Duodenal mucosa (tissue), 2 donors: ENCODE data around the gene DZIP1.
"Not testable (repeated sequence)": the region's sequence is repeated elsewhere in the genome, so short reads cannot be mapped to it uniquely, and the experiment has no call there.

Source experiments
- H3K27ac ChIP-seq: one replicate; pipeline ENCODE4 v1.7.0; 2013; ENCODE audit warnings: low read depth, low read length
- H3K27me3 ChIP-seq, 2 donors: one replicate each; pipeline ENCODE4 v1.7.0; 2013; ENCODE audit warnings: low read length in 2 of 2, control low read depth in 1 of 2; ENCODE audit not compliant: insufficient read depth in 2 of 2, control insufficient read depth in 1 of 2
- H3K36me3 ChIP-seq, 2 donors: one replicate each; pipeline ENCODE4 v1.7.0; 2013; ENCODE audit warnings: low read length in 2 of 2, control low read depth in 1 of 2; ENCODE audit not compliant: insufficient read depth in 2 of 2, control insufficient read depth in 1 of 2
- H3K4me1 ChIP-seq, 2 donors: one replicate each; pipeline ENCODE4 v1.7.0; 2013; ENCODE audit warnings: low read length in 2 of 2, control low read depth in 1 of 2; ENCODE audit not compliant: insufficient read depth in 2 of 2, control insufficient read depth in 1 of 2
- H3K4me3 ChIP-seq, 2 donors: one replicate each; pipeline ENCODE4 v1.7.0; 2013; ENCODE audit warnings: low read length in 2 of 2, low read depth in 1 of 2
- H3K9ac ChIP-seq, 2 donors: one replicate each; pipeline ENCODE4 v1.7.0; 2013; ENCODE audit warnings: low read length in 2 of 2, low read depth in 1 of 2
- H3K9me3 ChIP-seq, 2 donors: one replicate each; pipeline ENCODE4 v1.7.0; 2013; ENCODE audit warnings: low read length in 2 of 2, control low read depth in 1 of 2; ENCODE audit not compliant: control insufficient read depth in 1 of 2

Gene DZIP1

GRCh38 chr13:95676105-95676761, 31.7 kb upstream of the DZIP1 start:
- Histone ChIP-seq H3K9me3 (peaks cover 6 to 9% of the 10 kb centered on the region in 2 donors), H3K4me1 (peaks cover 10 to 27% of the 10 kb centered on the region in 2 donors), H3K9ac (peak overlapping the region; percentile 93 to 99), H3K36me3 (no peaks in the 10 kb centered on the region), H3K27me3 (no peaks in the 10 kb centered on the region), H3K27ac (peak overlapping the region; percentile 93), H3K4me3 (peak overlapping the region; percentile 95)

- peaks cover 31 to 49% of the 10 kb centered on the region in 2 donors for H3K9me3 ChIP-seq
- peaks cover 0 to 14% of the 10 kb centered on the region in 2 donors for H3K4me1 ChIP-seq
- no peak overlapping the region for H3K27ac ChIP-seq
Observed at GRCh38 chr13:95671597-95671996, 27.1 kb upstream of the DZIP1 start.

GRCh38 chr13:95667235-95667634, 22.7 kb upstream of the DZIP1 start:
- H3K9me3 ChIP-seq, result peaks cover 43 to 57% of the 10 kb centered on the region in 2 donors
- not testable (repeated sequence) for H3K27me3 ChIP-seq, H3K4me1 ChIP-seq, H3K27ac ChIP-seq, H3K36me3 ChIP-seq, H3K9ac ChIP-seq, H3K4me3 ChIP-seq

More at GRCh38 chr13:95671597-95671996, 27.1 kb upstream of the DZIP1 start:
- H3K9ac ChIP-seq, result no peak overlapping the region
- no peaks in the 10 kb centered on the region for H3K27me3 ChIP-seq
- H3K36me3 ChIP-seq, result no peaks in the 10 kb centered on the region
- H3K4me3 ChIP-seq, result no peak overlapping the region

- no peak overlapping the region for H3K4me3 ChIP-seq
- H3K36me3 ChIP-seq, result no peaks in the 10 kb centered on the region
- H3K4me1 ChIP-seq, result no peaks in the 10 kb centered on the region
- H3K27me3 ChIP-seq, result no peaks in the 10 kb centered on the region
- no peak overlapping the region for H3K27ac ChIP-seq
- no peak overlapping the region for H3K9ac ChIP-seq
- peaks cover 3 to 9% of the 10 kb centered on the region in 2 donors for H3K9me3 ChIP-seq
Observed at GRCh38 chr13:95660981-95661581, 16.6 kb upstream of the DZIP1 start.

- Histone ChIP-seq H3K9me3 (no peaks in the 10 kb centered on the region), H3K27ac (no peak overlapping the region), H3K9ac (no peak overlapping the region), H3K27me3 (no peaks in the 10 kb centered on the region), H3K4me3 (no peak overlapping the region), H3K4me1 (no peaks in the 10 kb centered on the region), H3K36me3 (no peaks in the 10 kb centered on the region)
Observed at GRCh38 chr13:95659500-95659899, 15.0 kb upstream of the DZIP1 start.

- Histone ChIP-seq H3K4me1 (no peaks in the 10 kb centered on the region), H3K27ac (no peak overlapping the region), H3K27me3 (no peaks in the 10 kb centered on the region), H3K9ac (no peak overlapping the region), H3K9me3 (no peaks in the 10 kb centered on the region), H3K4me3 (no peak overlapping the region), H3K36me3 (no peaks in the 10 kb centered on the region)
Observed at GRCh38 chr13:95656386-95657015, 12.0 kb upstream of the DZIP1 start.

GRCh38 chr13:95652821-95653220, 8.3 kb upstream of the DZIP1 start:
- Histone ChIP-seq H3K9ac (no peak overlapping the region), H3K9me3 (no peaks in the 10 kb centered on the region), H3K4me1 (no peaks in the 10 kb centered on the region), H3K36me3 (no peaks in the 10 kb centered on the region), H3K27ac (no peak overlapping the region), H3K4me3 (no peak overlapping the region), H3K27me3 (no peaks in the 10 kb centered on the region)

GRCh38 chr13:95652244-95652764, 7.8 kb upstream of the DZIP1 start:
- H3K27me3 ChIP-seq, result no peaks in the 10 kb centered on the region
- H3K9ac ChIP-seq, result no peak overlapping the region
- no peak overlapping the region for H3K27ac ChIP-seq

GRCh38 chr13:95650696-95651095, 6.2 kb upstream of the DZIP1 start:
- Histone ChIP-seq H3K27me3 (no peaks in the 10 kb centered on the region), H3K4me3 (no peak overlapping the region), H3K4me1 (no peaks in the 10 kb centered on the region), H3K27ac (no peak overlapping the region), H3K9me3 (no peaks in the 10 kb centered on the region), H3K36me3 (no peaks in the 10 kb centered on the region), H3K9ac (no peak overlapping the region)

More at GRCh38 chr13:95652244-95652764, 7.8 kb upstream of the DZIP1 start:
- Histone ChIP-seq H3K36me3 (no peaks in the 10 kb centered on the region), H3K4me1 (no peaks in the 10 kb centered on the region), H3K4me3 (no peak overlapping the region), H3K9me3 (no peaks in the 10 kb centered on the region)

GRCh38 chr13:95647321-95647720, 2.8 kb upstream of the DZIP1 start:
- Histone ChIP-seq H3K4me1 (peaks cover 0 to 3% of the 10 kb centered on the region in 2 donors), H3K36me3 (no peaks in the 10 kb centered on the region), H3K9ac (no peak overlapping the region), H3K27me3 (peaks cover 16 to 17% of the 10 kb centered on the region in 2 donors), H3K27ac (no peak overlapping the region), H3K9me3 (no peaks in the 10 kb centered on the region), H3K4me3 (no peak overlapping the region)
